HCT116 (cell line): ENCODE measurements around the gene CDCA4. TPM values are rescaled to one million over a fixed set of nuclear protein-coding genes. Genes with fewer than 3 reads are reported as not detected.

Experiments
- ATAC-seq: fragments of 200-7000 bp; cut with Tn5 transposase; 2 replicates; pipeline ENCODE4 v1.9.1; 2020; ENCODE audit warnings: mild to moderate bottlenecking, moderate library complexity
- BruUV-seq: library from RNA; stranded (reverse); fragments of 400-500 nt; replicated peaks from 2 replicates; lab custom pipeline; 2021; lab: Mats Ljungman, UMichigan
- CTCF ChIA-PET: fragments of 300-600 bp; sonication (Branson Sonifier 250); formaldehyde crosslinking; loops from one replicate; lab custom pipeline; 2021; ENCODE audit warnings: antibody characterized with exemption; lab: Charles Lee
- POLR2A ChIA-PET: fragments of 300-600, 350-600 bp; sonication (Branson Sonifier 250); formaldehyde crosslinking; loops from one replicate; lab custom pipeline; 2021; ENCODE audit warnings: antibody characterized with exemption; lab: Charles Lee
- RAD21 ChIA-PET, 2 experiments: fragments of 300-600 bp; sonication (Branson Sonifier 250); formaldehyde crosslinking; loops; one replicate each; lab custom pipeline; 2023; ENCODE audit warnings: low total read pairs in 2 of 2; ENCODE audit not compliant: uncharacterized antibody in 2 of 2, unreplicated experiment in 2 of 2, low non-redundant PET in 1 of 2; lab: Charles Lee
- DNase-seq: peaks from one replicate; pipeline ENCODE4 v3.0.0-alpha.2; 2010; ENCODE audit warnings: low read depth, low spot score
- H2AFZ ChIP-seq: fragments of 200-600 bp; shearing (Covaris generic), sonication (generic); 2 replicates; pipeline ENCODE4 v1.6.1; 2017; ENCODE audit warnings: low read depth, mixed run types, mixed read lengths, antibody characterized with exemption, low read length; ENCODE audit not compliant: poor library complexity, severe bottlenecking
- H3K27ac ChIP-seq: 2 replicates; pipeline ENCODE4 v1.5.1; 2012; ENCODE audit warnings: low read depth, low read length
- H3K27me3 ChIP-seq: fragments of 200-600 bp; sonication (generic); 2 replicates; pipeline ENCODE4 v1.6.1; 2016; ENCODE audit warnings: mixed run types, low read length, mixed read lengths; ENCODE audit not compliant: insufficient read depth
- H3K36me3 ChIP-seq, 2 experiments: fragments of 200-500 bp in 1 of 2; fragments of 200-600 bp in 1 of 2; sonication (Bioruptor generic) in 1 of 2; sonication (generic) in 1 of 2; 2 replicates each; pipeline versions ENCODE4 v1.5.1 to v1.6.1; 2014 to 2016; ENCODE audit warnings: low read length in 2 of 2, inconsistent platforms in 1 of 2, mixed read lengths in 1 of 2, mixed run types in 1 of 2; ENCODE audit not compliant: insufficient read depth in 2 of 2, control insufficient read depth in 1 of 2
- H3K4me1 ChIP-seq, 2 experiments: fragments of 200-600 bp in 1 of 2; sonication (generic) in 1 of 2; 2 replicates each; pipeline versions ENCODE4 v1.5.1 to v1.6.1; 2012 to 2017; ENCODE audit warnings: low read length in 2 of 2, inconsistent platforms in 1 of 2, mild to moderate bottlenecking in 1 of 2, mixed read lengths in 1 of 2, mixed run types in 1 of 2, moderate library complexity in 1 of 2; ENCODE audit not compliant: insufficient read depth in 2 of 2, control insufficient read depth in 1 of 2
- H3K4me2 ChIP-seq: fragments of 200-600 bp; sonication (generic); 2 replicates; pipeline ENCODE4 v1.6.1; 2017; ENCODE audit warnings: mixed run types, low read length, mixed read lengths
- H3K4me3 ChIP-seq, 2 experiments: fragments of 200-600 bp in 1 of 2; sonication (generic) in 1 of 2; replicated peaks in 1 of 2; 2 replicates each; pipeline ENCODE4 v1.5.1; 2011 to 2016; ENCODE audit warnings: low read length in 2 of 2, control low read depth in 1 of 2, low read depth in 1 of 2, mild to moderate bottlenecking in 1 of 2, mixed read lengths in 1 of 2, mixed run types in 1 of 2
- H3K79me2 ChIP-seq: fragments of 200-600 bp; sonication (generic); 2 replicates; pipeline ENCODE4 v1.6.1; 2017; ENCODE audit warnings: mild to moderate bottlenecking, mixed run types, low read length, moderate library complexity, mixed read lengths; ENCODE audit not compliant: insufficient read depth
- H3K9ac ChIP-seq: fragments of 200-600 bp; sonication (generic); 2 replicates; pipeline ENCODE4 v1.6.1; 2016; ENCODE audit warnings: low read length, mixed read lengths
- H3K9me2 ChIP-seq: fragments of 200-600 bp; sonication (generic), shearing (Covaris generic); 2 replicates; pipeline ENCODE4 v1.6.1; 2017; ENCODE audit warnings: mixed run types, mild to moderate bottlenecking, moderate library complexity; ENCODE audit not compliant: insufficient read depth
- H3K9me3 ChIP-seq, 2 experiments: fragments of 200-500 bp in 1 of 2; fragments of 200-600 bp in 1 of 2; sonication (Bioruptor generic) in 1 of 2; sonication (generic) in 1 of 2; 2 replicates each; pipeline ENCODE4 v1.6.1; 2014 to 2017; ENCODE audit warnings: low read length in 2 of 2, mixed read lengths in 2 of 2, inconsistent platforms in 1 of 2, low read depth in 1 of 2, mild to moderate bottlenecking in 1 of 2, mixed run types in 1 of 2, moderate library complexity in 1 of 2; ENCODE audit not compliant: control insufficient read depth in 1 of 2, insufficient read depth in 1 of 2
- H4K20me1 ChIP-seq: fragments of 200-600 bp; sonication (generic), shearing (Covaris generic); 2 replicates; pipeline ENCODE4 v1.6.1; 2017; ENCODE audit warnings: mixed run types, mild to moderate bottlenecking, moderate library complexity; ENCODE audit not compliant: insufficient read depth
- CBX3 ChIP-seq: IDR thresholded peaks from 2 replicates; pipeline ENCODE4 v1.6.1; 2012; ENCODE audit warnings: low read depth
- CTCF ChIP-seq, 3 experiments: fragments of 200-600 bp in 1 of 3; sonication (generic) in 1 of 3; IDR thresholded peaks in 2 of 3; conservative IDR thresholded peaks in 1 of 3; 2 replicates each; pipeline ENCODE4 v1.5.1; 2012 to 2017; ENCODE audit warnings: low read depth in 2 of 3, low read length in 2 of 3, antibody characterized with exemption in 1 of 3, borderline replicate concordance in 1 of 3, control low read depth in 1 of 3, mild to moderate bottlenecking in 1 of 3, mixed read lengths in 1 of 3, mixed run types in 1 of 3, moderate library complexity in 1 of 3; ENCODE audit not compliant: insufficient read depth in 1 of 3
- EZH2 ChIP-seq: fragments of 200-600 bp; sonication (generic); IDR thresholded peaks from 2 replicates; pipeline ENCODE4 v1.6.1; 2017; ENCODE audit warnings: antibody characterized with exemption, mixed run types
- POLR2A ChIP-seq: IDR thresholded peaks from 2 replicates; pipeline ENCODE4 v1.7.0; 2011; ENCODE audit warnings: borderline replicate concordance; ENCODE audit not compliant: insufficient read depth, insufficient read length; ENCODE audit errors: extremely low read depth
- SP1 ChIP-seq: IDR thresholded peaks from 2 replicates; pipeline ENCODE4 v1.6.1; 2012; ENCODE audit warnings: low read depth
- SRF ChIP-seq: IDR thresholded peaks from 2 replicates; pipeline ENCODE4 v1.6.1; 2012; ENCODE audit warnings: low read depth
- YY1 ChIP-seq: IDR thresholded peaks from 2 replicates; pipeline ENCODE4 v1.6.1; 2011; ENCODE audit warnings: low read length, low read depth, moderate library complexity, mild to moderate bottlenecking; ENCODE audit not compliant: insufficient replicate concordance; ENCODE audit errors: extremely low read depth
- ZFX ChIP-seq: fragments of 450-650 bp; IDR thresholded peaks from 2 replicates; pipeline ENCODE4 v1.6.1; 2017
- ZNF274 ChIP-seq: fragments of 200-500 bp; sonication (Bioruptor generic); IDR thresholded peaks from 2 replicates; pipeline ENCODE4 v1.6.1; 2014; ENCODE audit warnings: mild to moderate bottlenecking, low read depth, low read length, inconsistent platforms
- intact Hi-C: fragments of 100-400 bp; cut with micrococcal nuclease; formaldehyde crosslinking; loops from 2 replicates; pipeline ENCODE4 v1.10.0; 2022
- total RNA-seq: library from RNA; stranded (reverse); gene quantifications from one replicate; pipeline ENCODE4 v1.2.1, GENCODE V29; 2021; ENCODE audit not compliant: unreplicated experiment
- TF ChIP-seq, protein P1 (sequence below): IDR thresholded peaks from 2 replicates; pipeline ENCODE4 v1.6.1; 2011; ENCODE audit warnings: mild to moderate bottlenecking, low read length, moderate library complexity; ENCODE audit not compliant: insufficient replicate concordance; ENCODE audit errors: extremely low read depth
- TF ChIP-seq, protein P2 (sequence below): IDR thresholded peaks from 2 replicates; pipeline ENCODE4 v1.6.1; 2012; ENCODE audit warnings: low read depth
- TF ChIP-seq, protein P3 (sequence below): IDR thresholded peaks from 2 replicates; pipeline ENCODE4 v1.6.1; 2012

Gene CDCA4
- total RNA-seq, 1 experiment from 2014 or later: 62.4 TPM

- TF ChIP-seq YY1 (no peak), ZFX (no peak), CBX3 (no peak), SRF (no peak), SP1 (no peak), CTCF (IDR thresholded peaks at IDR 0.05 in 2 of 3, conservative IDR thresholded peaks at IDR 0.05 in 1 of 3; ENCODE audit: borderline replicate concordance in 1 of 3, insufficient read depth in 1 of 3, low read depth in 2 of 3, low read length in 2 of 3) (no peak)
- TF ChIP-seq, protein P1, sequence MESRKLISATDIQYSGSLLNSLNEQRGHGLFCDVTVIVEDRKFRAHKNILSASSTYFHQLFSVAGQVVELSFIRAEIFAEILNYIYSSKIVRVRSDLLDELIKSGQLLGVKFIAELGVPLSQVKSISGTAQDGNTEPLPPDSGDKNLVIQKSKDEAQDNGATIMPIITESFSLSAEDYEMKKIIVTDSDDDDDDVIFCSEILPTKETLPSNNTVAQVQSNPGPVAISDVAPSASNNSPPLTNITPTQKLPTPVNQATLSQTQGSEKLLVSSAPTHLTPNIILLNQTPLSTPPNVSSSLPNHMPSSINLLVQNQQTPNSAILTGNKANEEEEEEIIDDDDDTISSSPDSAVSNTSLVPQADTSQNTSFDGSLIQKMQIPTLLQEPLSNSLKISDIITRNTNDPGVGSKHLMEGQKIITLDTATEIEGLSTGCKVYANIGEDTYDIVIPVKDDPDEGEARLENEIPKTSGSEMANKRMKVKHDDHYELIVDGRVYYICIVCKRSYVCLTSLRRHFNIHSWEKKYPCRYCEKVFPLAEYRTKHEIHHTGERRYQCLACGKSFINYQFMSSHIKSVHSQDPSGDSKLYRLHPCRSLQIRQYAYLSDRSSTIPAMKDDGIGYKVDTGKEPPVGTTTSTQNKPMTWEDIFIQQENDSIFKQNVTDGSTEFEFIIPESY: no peak
These were observed 2.3 kb upstream of the CDCA4 start (continued) for GRCh38 chr14:105023144-105023543.

GRCh38 chr14:105022276-105022670, 1.4 kb upstream of the CDCA4 start:
- peak overlapping the region; percentile 93 for H3K9ac ChIP-seq
- no peaks in the 10 kb centered on the region for H3K27me3 ChIP-seq
- CTCF ChIA-PET: interaction anchor here (2.6 kb wide), 1 partner anchor 23 kb away, joined by 13 read pairs; no protein-coding TSS in a partner anchor
- peak overlapping the region; percentile 94 for H3K4me2 ChIP-seq
- no peak for ATAC-seq
- peaks cover 18% of the 10 kb centered on the region; the same call in 1 of the 2 replicates for H4K20me1 ChIP-seq
- no peak overlapping the region for H2AFZ ChIP-seq
- no peaks in the 10 kb centered on the region for H3K9me2 ChIP-seq
- TF ChIP-seq, protein P2, sequence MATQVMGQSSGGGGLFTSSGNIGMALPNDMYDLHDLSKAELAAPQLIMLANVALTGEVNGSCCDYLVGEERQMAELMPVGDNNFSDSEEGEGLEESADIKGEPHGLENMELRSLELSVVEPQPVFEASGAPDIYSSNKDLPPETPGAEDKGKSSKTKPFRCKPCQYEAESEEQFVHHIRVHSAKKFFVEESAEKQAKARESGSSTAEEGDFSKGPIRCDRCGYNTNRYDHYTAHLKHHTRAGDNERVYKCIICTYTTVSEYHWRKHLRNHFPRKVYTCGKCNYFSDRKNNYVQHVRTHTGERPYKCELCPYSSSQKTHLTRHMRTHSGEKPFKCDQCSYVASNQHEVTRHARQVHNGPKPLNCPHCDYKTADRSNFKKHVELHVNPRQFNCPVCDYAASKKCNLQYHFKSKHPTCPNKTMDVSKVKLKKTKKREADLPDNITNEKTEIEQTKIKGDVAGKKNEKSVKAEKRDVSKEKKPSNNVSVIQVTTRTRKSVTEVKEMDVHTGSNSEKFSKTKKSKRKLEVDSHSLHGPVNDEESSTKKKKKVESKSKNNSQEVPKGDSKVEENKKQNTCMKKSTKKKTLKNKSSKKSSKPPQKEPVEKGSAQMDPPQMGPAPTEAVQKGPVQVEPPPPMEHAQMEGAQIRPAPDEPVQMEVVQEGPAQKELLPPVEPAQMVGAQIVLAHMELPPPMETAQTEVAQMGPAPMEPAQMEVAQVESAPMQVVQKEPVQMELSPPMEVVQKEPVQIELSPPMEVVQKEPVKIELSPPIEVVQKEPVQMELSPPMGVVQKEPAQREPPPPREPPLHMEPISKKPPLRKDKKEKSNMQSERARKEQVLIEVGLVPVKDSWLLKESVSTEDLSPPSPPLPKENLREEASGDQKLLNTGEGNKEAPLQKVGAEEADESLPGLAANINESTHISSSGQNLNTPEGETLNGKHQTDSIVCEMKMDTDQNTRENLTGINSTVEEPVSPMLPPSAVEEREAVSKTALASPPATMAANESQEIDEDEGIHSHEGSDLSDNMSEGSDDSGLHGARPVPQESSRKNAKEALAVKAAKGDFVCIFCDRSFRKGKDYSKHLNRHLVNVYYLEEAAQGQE: no peak
- TF ChIP-seq ZNF274 (no peak), EZH2 (no peak), CBX3 (no peak), POLR2A (no peak)
- TF ChIP-seq, protein P3, sequence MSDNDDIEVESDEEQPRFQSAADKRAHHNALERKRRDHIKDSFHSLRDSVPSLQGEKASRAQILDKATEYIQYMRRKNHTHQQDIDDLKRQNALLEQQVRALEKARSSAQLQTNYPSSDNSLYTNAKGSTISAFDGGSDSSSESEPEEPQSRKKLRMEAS: no peak
- TF ChIP-seq, all 23 proteins: peak for 0
- Histone ChIP-seq H3K27ac (peak overlapping the region; percentile 94; the same call in 1 of the 2 replicates), H3K4me1 (peaks cover 45 to 81% of the 10 kb centered on the region in 2 experiments), H3K4me3 (peak overlapping the region; percentile 74 to 82), H3K9me3 (no peaks in the 10 kb centered on the region), H3K36me3 (peaks cover 0 to 11% of the 10 kb centered on the region in 2 experiments; a peak in 1 of 4 replicates), H3K79me2 (peaks cover 48% of the 10 kb centered on the region)
- intact Hi-C loops: no loop called here
- no peak for DNase-seq
- ChIA-PET RAD21 (no interaction called here), POLR2A (no interaction called here)
- no TSS peak for BruUV-seq
